SK-N-SH (cell line): ENCODE results near the gene LIMA1. TPM values are rescaled to one million over a fixed set of nuclear protein-coding genes. Genes with fewer than 3 reads are reported as not detected.
A peak's percentile ranks its signal among the peaks of the same experiment; 100 is the strongest.

ENCODE experiments used
- CTCF ChIA-PET: fragments of 300-600, 350-600 bp; formaldehyde crosslinking; extraction: SDS; loops from one replicate; lab custom pipeline; 2021; lab: Yijun Ruan, JAX
- POLR2A ChIA-PET: fragments of 350-600 bp; sonication (Branson Sonifier 250); formaldehyde crosslinking; extraction: SDS; loops from one replicate; lab custom pipeline; 2020; ENCODE audit warnings: antibody characterized with exemption, inconsistent platforms; lab: Yijun Ruan, JAX
- DNase-seq: peaks from one replicate; pipeline ENCODE4 v3.0.0; 2012
- H2AFZ ChIP-seq: fragments of 200-600 bp; sonication (generic); 2 replicates; pipeline ENCODE4 v1.8.1; 2016; ENCODE audit warnings: antibody characterized with exemption, mild to moderate bottlenecking, low read depth
- H3F3A ChIP-seq: fragments of 200-600 bp; sonication (generic); replicated peaks from 2 replicates; pipeline ENCODE3; 2016; ENCODE audit warnings: antibody characterized with exemption, mild to moderate bottlenecking; ENCODE audit not compliant: insufficient read depth
- H3K27ac ChIP-seq, 2 experiments: fragments of 200-500 bp in 1 of 2; fragments of 200-600 bp in 1 of 2; sonication (Bioruptor generic) in 1 of 2; sonication (generic), shearing (Covaris generic) in 1 of 2; 2 replicates each; pipeline versions ENCODE4 v1.5.1 to v1.6.1; 2014 to 2016; ENCODE audit warnings: low read depth in 2 of 2, inconsistent platforms in 1 of 2, low read length in 1 of 2, mild to moderate bottlenecking in 1 of 2, mixed read lengths in 1 of 2
- H3K27me3 ChIP-seq: fragments of 200-600 bp; sonication (generic), shearing (Covaris generic); 2 replicates; pipeline ENCODE4 v1.6.1; 2016; ENCODE audit warnings: mixed run types; ENCODE audit not compliant: insufficient read depth
- H3K36me3 ChIP-seq, 2 experiments: fragments of 200-500 bp in 1 of 2; fragments of 200-600 bp in 1 of 2; sonication (Bioruptor generic) in 1 of 2; sonication (generic) in 1 of 2; replicated peaks in 1 of 2; 2 replicates each; pipeline versions ENCODE3 to v1.5.1; 2014 to 2016; ENCODE audit warnings: low read length in 1 of 2, mild to moderate bottlenecking in 1 of 2; ENCODE audit not compliant: insufficient read depth in 2 of 2, control insufficient read depth in 1 of 2
- H3K4me1 ChIP-seq, 2 experiments: fragments of 200-500 bp in 1 of 2; fragments of 200-600 bp in 1 of 2; sonication (Bioruptor generic) in 1 of 2; sonication (generic), shearing (Covaris generic) in 1 of 2; 2 replicates each; pipeline versions ENCODE4 v1.5.1 to v1.6.1; 2014 to 2016; ENCODE audit warnings: low read depth in 1 of 2, low read length in 1 of 2, mixed run types in 1 of 2; ENCODE audit not compliant: insufficient read depth in 2 of 2, control insufficient read depth in 1 of 2
- H3K4me2 ChIP-seq: fragments of 200-600 bp; sonication (generic), shearing (Covaris generic); 2 replicates; pipeline ENCODE4 v1.6.1; 2017; ENCODE audit warnings: mixed run types
- H3K4me3 ChIP-seq, 2 experiments: fragments of 200-500 bp in 1 of 2; fragments of 200-600 bp in 1 of 2; sonication (Bioruptor generic) in 1 of 2; sonication (generic), shearing (Covaris generic) in 1 of 2; 2 replicates each; pipeline versions ENCODE4 v1.5.1 to v1.8.1; 2014 to 2016; ENCODE audit warnings: low read depth in 2 of 2, inconsistent platforms in 1 of 2, low read length in 1 of 2, mild to moderate bottlenecking in 1 of 2, mixed read lengths in 1 of 2, moderate library complexity in 1 of 2
- H3K79me2 ChIP-seq: fragments of 200-600 bp; sonication (generic); 2 replicates; pipeline ENCODE4 v1.8.1; 2017; ENCODE audit warnings: mild to moderate bottlenecking; ENCODE audit not compliant: insufficient read depth
- H3K9ac ChIP-seq: fragments of 200-600 bp; sonication (generic); 2 replicates; pipeline ENCODE4 v1.6.1; 2017; ENCODE audit warnings: mixed run types
- H3K9me2 ChIP-seq: fragments of 200-600 bp; sonication (generic); 2 replicates; pipeline ENCODE4 v1.6.1; 2017; ENCODE audit warnings: mixed run types
- H3K9me3 ChIP-seq: fragments of 200-600 bp; sonication (generic); 2 replicates; pipeline ENCODE4 v1.6.1; 2017; ENCODE audit warnings: mixed run types, mild to moderate bottlenecking, moderate library complexity
- H4K20me1 ChIP-seq: fragments of 200-600 bp; sonication (generic); 2 replicates; pipeline ENCODE4 v1.6.1; 2017; ENCODE audit warnings: mild to moderate bottlenecking, mixed run types; ENCODE audit not compliant: insufficient read depth
- CTCF ChIP-seq: fragments of 200-600 bp; sonication (generic); IDR thresholded peaks from 2 replicates; pipeline ENCODE4 v1.6.1; 2017; ENCODE audit warnings: antibody characterized with exemption, mild to moderate bottlenecking, moderate library complexity
- FOXM1 ChIP-seq: IDR thresholded peaks from 2 replicates; pipeline ENCODE4 v1.4.0; 2012; ENCODE audit warnings: low read depth, mild to moderate bottlenecking
- GATA2 ChIP-seq: sonication (generic); formaldehyde crosslinking; IDR thresholded peaks from 2 replicates; pipeline ENCODE4 v1.5.0; 2020; ENCODE audit warnings: mild to moderate bottlenecking, missing genetic modification reagents
- RAD21 ChIP-seq: IDR thresholded peaks from 2 replicates; pipeline ENCODE4 v1.6.1; 2012; ENCODE audit warnings: mild to moderate bottlenecking, low read length
- SIN3A ChIP-seq: IDR thresholded peaks from 2 replicates; pipeline ENCODE4 v1.6.1; 2012; ENCODE audit warnings: low read depth, mild to moderate bottlenecking, low read length, moderate library complexity, borderline replicate concordance
- SMC3 ChIP-seq: IDR thresholded peaks from 2 replicates; pipeline ENCODE4 v1.6.1; 2012; ENCODE audit warnings: low read depth, low read length, improper control_type of control experiment
- TCF12 ChIP-seq: IDR thresholded peaks from 2 replicates; pipeline ENCODE4 v1.4.0; 2012
- USF1 ChIP-seq: IDR thresholded peaks from 2 replicates; pipeline ENCODE4 v1.4.0; 2012; ENCODE audit warnings: low read depth, borderline replicate concordance
- USF2 ChIP-seq: fragments of 150-350 bp; IDR thresholded peaks from 2 replicates; pipeline ENCODE4 v1.6.1; 2017; ENCODE audit warnings: antibody characterized with exemption, low read length, low read depth, borderline replicate concordance
- YY1 ChIP-seq: IDR thresholded peaks from 2 replicates; pipeline ENCODE4 v1.4.0; 2012; ENCODE audit warnings: low read depth, mild to moderate bottlenecking
- ZBTB33 ChIP-seq: IDR thresholded peaks from 2 replicates; pipeline ENCODE4 v1.4.0; 2012; ENCODE audit warnings: low read depth, borderline replicate concordance
- WGBS: methylation state at CpG from one replicate; pipeline ENCODE4 v1.1.6; 2017; ENCODE audit warnings: low lambda C conversion rate; 5-methylcytosine and 5-hydroxymethylcytosine counted together
- polyA plus RNA-seq, 3 experiments: library from polyadenylated mRNA; depleted of rRNA; stranded (reverse); fragments of >200 nt; gene quantifications; 2 replicates each; pipeline ENCODE4 v1.2.3, GENCODE V29; 2012

The LIMA1 gene
- polyA plus RNA-seq, 1 of the 3 experiments (the other 2 are of a cell fraction), result 96.6 TPM

GRCh38 chr12:50317203-50317602 lies 33.9 kb upstream of the LIMA1 start:
- TF ChIP-seq YY1 (no peak), USF1 (no peak), GATA2 (no peak), TCF12 (no peak), RAD21 (peak; percentile 22; the same call in 1 of the 2 replicates), CTCF (peak; percentile 31), SIN3A (no peak)
- TF ChIP-seq, all 33 proteins: peak for 2
- Histone ChIP-seq H3K36me3 (no peaks in the 10 kb centered on the region), H3K9me2 (no peaks in the 10 kb centered on the region), H4K20me1 (no peaks in the 10 kb centered on the region), H3K9ac (no peak overlapping the region), H3K4me3 (no peak overlapping the region), H3K4me2 (no peak overlapping the region), H3K4me1 (no peaks in the 10 kb centered on the region), H3K79me2 (peaks cover 3% of the 10 kb centered on the region; the same call in 1 of the 2 replicates), H3K27me3 (no peaks in the 10 kb centered on the region), H2AFZ (no peak overlapping the region), H3F3A (no peaks in the 10 kb centered on the region), H3K27ac (no peak overlapping the region), H3K9me3 (no peaks in the 10 kb centered on the region)
- 100% methylated on average over 1 of the region's 1 CpG for WGBS
- CTCF ChIA-PET, result interaction anchor here (1.1 to 1.5 kb wide), 2 partner anchors 134 to 145 kb away, joined by 3 to 4 read pairs; no protein-coding TSS in a partner anchor
- POLR2A ChIA-PET, result no interaction called here
- DNase-seq, result no peak

- Histone ChIP-seq H3K4me3 (no peak overlapping the region), H4K20me1 (no peaks in the 10 kb centered on the region), H3K27ac (no peak overlapping the region), H3K79me2 (peaks cover 3% of the 10 kb centered on the region; the same call in 1 of the 2 replicates), H3K27me3 (no peaks in the 10 kb centered on the region), H3K4me2 (no peak overlapping the region), H3F3A (peaks cover 3% of the 10 kb centered on the region), H3K36me3 (peaks cover 0 to 3% of the 10 kb centered on the region in 2 experiments), H3K9ac (no peak overlapping the region), H3K9me2 (no peaks in the 10 kb centered on the region), H3K4me1 (no peaks in the 10 kb centered on the region), H2AFZ (no peak overlapping the region), H3K9me3 (no peaks in the 10 kb centered on the region)
- ChIA-PET CTCF (interaction anchor here (1.8 to 2.6 kb wide), 4 partner anchors 110 to 204 kb away, joined by 7 to 40 read pairs (median 18); partner anchors contain the start of gene COX14), POLR2A (no interaction called here)
- WGBS, result 94% methylated on average over 9 of the region's 9 CpGs
- no peak for DNase-seq
- TF ChIP-seq ZBTB33 (no peak), SMC3 (no peak), USF2 (no peak), FOXM1 (no peak), CTCF (no peak)
Observed at GRCh38 chr12:50315803-50316202, 32.5 kb upstream of the LIMA1 start.
